Prostate gland (tissue), 2 donors: Measurements from ENCODE around the gene CRIP1. TPM values are rescaled to one million over a fixed set of nuclear protein-coding genes. Genes with fewer than 3 reads are reported as not detected.

ENCODE experiments used
- DNase-seq: peaks from one replicate; pipeline ENCODE4 v3.0.0-alpha.2; 2019; ENCODE audit warnings: low spot score
- H3K27ac ChIP-seq, 2 donors: fragments of 200-600 bp; sonication (generic); 2 replicates each; pipeline ENCODE4 v1.5.1; 2017 to 2019
- H3K27me3 ChIP-seq: fragments of 200-600 bp; sonication (generic); replicated peaks from 2 replicates; pipeline ENCODE4 v1.5.1; 2019; ENCODE audit not compliant: insufficient read depth
- H3K36me3 ChIP-seq, 2 donors: fragments of 200-600 bp; sonication (generic); 1 replicate in 1 of 2; 2 replicates in 1 of 2; pipeline versions ENCODE4 v1.5.1 to v1.8.1; 2017 to 2019
- H3K4me1 ChIP-seq: fragments of 200-600 bp; sonication (generic); replicated peaks from 2 replicates; pipeline ENCODE4 v1.5.1; 2019
- H3K4me3 ChIP-seq, 2 donors: fragments of 200-600 bp; sonication (generic); 2 replicates each; pipeline ENCODE4 v1.5.1; 2017 to 2019
- H3K9me3 ChIP-seq: fragments of 200-600 bp; sonication (generic); 2 replicates; pipeline ENCODE4 v1.5.1; 2017
- POLR2A ChIP-seq: fragments of 450-650 bp; IDR thresholded peaks from one replicate; pipeline ENCODE4 v1.6.1; 2016; ENCODE audit warnings: antibody characterized with exemption, mild to moderate bottlenecking
- POLR2AphosphoS5 ChIP-seq: sonication (generic); formaldehyde crosslinking; IDR thresholded peaks from one replicate; pipeline ENCODE4 v1.6.1; 2017; ENCODE audit warnings: antibody characterized with exemption
- WGBS: methylation state at CpG from one replicate; pipeline ENCODE4 v1.1.5; 2018; 5-methylcytosine and 5-hydroxymethylcytosine counted together
- intact Hi-C: fragments of 100-400 bp; cut with DNase I; formaldehyde crosslinking; loops from one replicate; pipeline ENCODE4 v1.14.2; 2022
- total RNA-seq, 2 donors: library from RNA; depleted of rRNA; stranded (reverse); fragments of >200 nt; gene quantifications; one replicate each; pipeline ENCODE4 v1.1.0, GENCODE V29; 2016
- TF ChIP-seq, protein P1 (sequence below), 4 experiments: fragments of 200-600 bp in 2 of 4; fragments of 450-650 bp in 2 of 4; sonication (generic) in 2 of 4; IDR thresholded peaks; 1 replicate in 3 of 4; 2 replicates in 1 of 4; pipeline ENCODE4 v1.5.1; 2016 to 2019; ENCODE audit warnings: antibody characterized with exemption in 4 of 4, mild to moderate bottlenecking in 2 of 4, moderate library complexity in 2 of 4

CRIP1 gene
- total RNA-seq, 2 donors from 2014 or later, result 4.2 to 22.0 TPM

DNA sequence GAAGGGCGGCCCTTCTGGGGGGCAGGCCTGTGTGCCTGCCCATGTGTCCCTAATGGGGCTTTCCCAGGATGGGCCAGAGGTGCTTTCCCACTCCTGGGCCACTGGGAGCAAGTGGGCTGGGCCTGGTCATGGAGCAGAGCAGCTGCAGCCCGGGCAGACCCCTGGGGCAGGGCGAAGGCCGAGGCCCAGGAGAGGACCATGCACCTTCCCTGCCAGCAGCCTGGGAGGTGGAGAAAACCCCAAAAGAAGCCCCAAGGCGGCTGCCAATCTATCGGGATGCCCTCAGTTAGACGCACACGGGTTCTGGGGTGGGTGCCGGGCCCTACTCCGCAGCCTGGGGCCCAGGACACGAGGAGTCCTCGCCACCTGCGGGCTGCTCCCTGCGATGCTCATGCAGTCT, 28.1 kb upstream of the CRIP1 start:
- WGBS, result 88% methylated on average over 11 of the region's 14 CpGs
- H3K27ac ChIP-seq, result no peak overlapping the region
- no peaks in the 10 kb centered on the region for H3K27me3 ChIP-seq
- no peaks in the 10 kb centered on the region for H3K4me1 ChIP-seq
- H3K36me3 ChIP-seq, result peaks cover 0 to 5% of the 10 kb centered on the region in 2 donors
- DNase-seq, result no peak
- H3K9me3 ChIP-seq, result no peaks in the 10 kb centered on the region
- intact Hi-C loops, result no loop called here
- TF ChIP-seq, protein P1, sequence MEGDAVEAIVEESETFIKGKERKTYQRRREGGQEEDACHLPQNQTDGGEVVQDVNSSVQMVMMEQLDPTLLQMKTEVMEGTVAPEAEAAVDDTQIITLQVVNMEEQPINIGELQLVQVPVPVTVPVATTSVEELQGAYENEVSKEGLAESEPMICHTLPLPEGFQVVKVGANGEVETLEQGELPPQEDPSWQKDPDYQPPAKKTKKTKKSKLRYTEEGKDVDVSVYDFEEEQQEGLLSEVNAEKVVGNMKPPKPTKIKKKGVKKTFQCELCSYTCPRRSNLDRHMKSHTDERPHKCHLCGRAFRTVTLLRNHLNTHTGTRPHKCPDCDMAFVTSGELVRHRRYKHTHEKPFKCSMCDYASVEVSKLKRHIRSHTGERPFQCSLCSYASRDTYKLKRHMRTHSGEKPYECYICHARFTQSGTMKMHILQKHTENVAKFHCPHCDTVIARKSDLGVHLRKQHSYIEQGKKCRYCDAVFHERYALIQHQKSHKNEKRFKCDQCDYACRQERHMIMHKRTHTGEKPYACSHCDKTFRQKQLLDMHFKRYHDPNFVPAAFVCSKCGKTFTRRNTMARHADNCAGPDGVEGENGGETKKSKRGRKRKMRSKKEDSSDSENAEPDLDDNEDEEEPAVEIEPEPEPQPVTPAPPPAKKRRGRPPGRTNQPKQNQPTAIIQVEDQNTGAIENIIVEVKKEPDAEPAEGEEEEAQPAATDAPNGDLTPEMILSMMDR (IDR thresholded peaks at IDR 0.05), result no peak
- TF ChIP-seq POLR2AphosphoS5 (no peak), POLR2A (no peak)
- H3K4me3 ChIP-seq, result no peak overlapping the region

DNA sequence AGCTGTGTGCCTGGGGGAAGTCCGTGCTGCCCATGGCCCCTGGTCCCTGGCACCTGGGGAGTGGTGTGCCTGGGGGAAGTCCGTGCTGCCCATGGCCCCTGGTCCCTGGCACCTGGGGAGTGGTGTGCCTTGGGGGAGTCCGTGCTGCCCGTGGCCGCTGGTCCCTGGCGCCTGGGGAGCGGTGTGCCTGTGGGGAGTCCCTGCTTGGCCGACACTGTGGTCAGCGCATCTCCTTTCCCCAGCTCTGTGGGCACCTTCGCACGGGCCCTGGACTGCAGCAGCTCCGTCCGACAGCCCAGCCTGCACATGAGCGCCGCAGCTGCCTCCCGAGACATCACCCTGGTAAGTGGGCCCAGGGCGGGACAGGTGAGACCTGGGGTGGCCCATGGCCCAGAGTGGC, 26.6 kb upstream of the CRIP1 start:
- Histone ChIP-seq H3K4me3 (no peak overlapping the region), H3K9me3 (no peaks in the 10 kb centered on the region), H3K27me3 (no peaks in the 10 kb centered on the region), H3K4me1 (no peaks in the 10 kb centered on the region), H3K27ac (no peak overlapping the region), H3K36me3 (peaks cover 0 to 14% of the 10 kb centered on the region in 2 donors)
- intact Hi-C loops, result no loop called here
- TF ChIP-seq, protein P1 (IDR thresholded peaks at IDR 0.05), result no peak
- whole genome bisulfite sequencing, result over 99% methylated on average over 15 of the region's 17 CpGs
- no peak for DNase-seq

DNA sequence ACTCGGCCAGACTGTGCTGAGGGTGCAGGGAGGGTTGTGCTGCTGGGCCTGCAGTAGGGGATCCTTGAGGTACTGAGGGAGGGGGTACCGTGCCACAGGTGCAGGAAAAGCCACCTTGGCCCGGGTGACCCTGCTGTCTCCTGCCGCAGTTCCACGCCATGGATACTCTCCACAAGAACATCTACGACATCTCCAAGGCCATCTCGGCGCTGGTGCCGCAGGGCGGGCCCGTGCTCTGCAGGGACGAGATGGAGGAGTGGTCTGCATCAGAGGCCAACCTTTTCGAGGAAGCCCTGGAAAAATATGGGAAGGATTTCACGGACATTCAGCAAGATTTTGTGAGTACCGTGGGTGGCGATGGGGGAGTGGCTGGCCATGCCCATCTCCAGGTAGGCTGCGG, 26.1 kb upstream of the CRIP1 start:
- 93% methylated on average over 17 of the region's 17 CpGs for WGBS

DNA sequence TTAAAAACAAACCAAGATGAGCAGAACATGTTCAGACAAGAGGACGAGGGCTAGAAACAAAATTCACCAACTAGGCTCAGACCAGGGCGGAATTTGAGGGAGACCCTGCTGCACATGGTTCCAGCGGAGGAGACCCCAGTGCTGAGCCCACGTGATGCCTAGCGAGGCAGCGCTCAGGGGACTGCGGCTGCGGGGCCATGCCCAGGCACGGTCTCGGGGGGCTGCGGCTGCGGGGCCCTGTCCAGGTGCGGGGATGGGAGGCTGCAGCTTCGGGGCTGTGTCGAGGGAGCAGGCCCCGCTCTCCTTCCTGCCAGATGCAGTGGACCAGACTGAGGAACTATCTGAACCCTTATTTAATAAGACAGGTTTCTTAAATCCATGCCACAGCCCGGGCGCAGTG, 24.8 kb upstream of the CRIP1 start:
- Histone ChIP-seq H3K4me3 (no peak overlapping the region), H3K9me3 (no peaks in the 10 kb centered on the region), H3K27me3 (no peaks in the 10 kb centered on the region), H3K27ac (no peak overlapping the region), H3K36me3 (peaks cover 0 to 15% of the 10 kb centered on the region in 2 donors), H3K4me1 (peaks cover 4% of the 10 kb centered on the region)
- DNase-seq, result no peak
- 95% methylated on average over 16 of the region's 18 CpGs for WGBS
- TF ChIP-seq, protein P1 (IDR thresholded peaks at IDR 0.05), result no peak
- TF ChIP-seq POLR2A (no peak), POLR2AphosphoS5 (no peak)
- intact Hi-C loops, result no loop called here

More for the DNA sequence above, 26.1 kb upstream of the CRIP1 start:
- Histone ChIP-seq H3K36me3 (peaks cover 0 to 15% of the 10 kb centered on the region in 2 donors), H3K27ac (no peak overlapping the region), H3K4me1 (no peaks in the 10 kb centered on the region), H3K4me3 (no peak overlapping the region), H3K27me3 (no peaks in the 10 kb centered on the region), H3K9me3 (no peaks in the 10 kb centered on the region)
- TF ChIP-seq POLR2A, result no peak
- TF ChIP-seq, protein P1 (IDR thresholded peaks at IDR 0.05), result no peak
- TF ChIP-seq POLR2AphosphoS5, result no peak
- no peak for DNase-seq
- intact Hi-C loops, result no loop called here

DNA sequence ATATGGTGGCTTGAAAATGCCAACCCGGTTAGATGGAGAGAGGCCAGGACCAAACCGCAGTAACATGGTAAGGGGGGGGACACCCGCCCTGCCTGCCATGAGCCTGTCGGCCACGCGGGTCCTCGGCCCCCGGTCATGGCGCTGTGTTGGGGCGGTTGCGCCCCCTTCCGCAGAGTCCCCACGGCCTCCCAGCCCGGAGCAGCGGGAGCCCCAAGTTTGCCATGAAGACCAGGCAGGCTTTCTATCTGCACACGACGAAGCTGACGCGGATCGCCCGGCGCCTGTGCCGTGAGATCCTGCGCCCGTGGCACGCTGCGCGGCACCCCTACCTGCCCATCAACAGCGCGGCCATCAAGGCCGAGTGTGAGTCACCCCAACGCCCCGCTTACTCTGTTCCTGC, 22.2 kb upstream of the CRIP1 start:
- Histone ChIP-seq H3K9me3 (no peaks in the 10 kb centered on the region), H3K4me1 (peaks cover 23% of the 10 kb centered on the region), H3K27ac (no peak overlapping the region), H3K36me3 (peaks cover 0 to 15% of the 10 kb centered on the region in 2 donors), H3K4me3 (no peak overlapping the region), H3K27me3 (no peaks in the 10 kb centered on the region)
- WGBS, result 93% methylated on average over 32 of the region's 33 CpGs
- TF ChIP-seq POLR2AphosphoS5 (no peak), POLR2A (no peak)
- TF ChIP-seq, protein P1 (IDR thresholded peaks at IDR 0.05), result no peak
- DNase-seq, result no peak
- intact Hi-C loops, result no loop called here
